ENCODE measurements around the gene HHIP.

HHIP gene

GRCh38 chr4:144621681-144622080, 24.3 kb upstream of the HHIP start:
- H3K9me3 ChIP-seq: no peaks in the 10 kb centered on the region
- no peaks in the 10 kb centered on the region for H3K36me3 ChIP-seq
- TF ChIP-seq CTCF (IDR thresholded peaks at IDR 0.05): no peak
- H3K27ac ChIP-seq: no peak overlapping the region
- no peaks in the 10 kb centered on the region for H3K4me1 ChIP-seq (ENCODE audit: control insufficient read depth in 1 of 2, insufficient read depth in 1 of 2, low read depth in 1 of 2, low read length in 1 of 2)
- H3K27me3 ChIP-seq: no peaks in the 10 kb centered on the region
- H3K4me3 ChIP-seq (ENCODE audit: low read depth in 1 of 2, low read length in 1 of 2): no peak overlapping the region

- no peaks in the 10 kb centered on the region for H3K9me3 ChIP-seq
- H3K36me3 ChIP-seq: no peaks in the 10 kb centered on the region
- H3K27me3 ChIP-seq: no peaks in the 10 kb centered on the region
- no peak overlapping the region for H3K4me3 ChIP-seq (ENCODE audit: low read depth in 1 of 2, low read length in 1 of 2)
- no peaks in the 10 kb centered on the region for H3K4me1 ChIP-seq (ENCODE audit: control insufficient read depth in 1 of 2, insufficient read depth in 1 of 2, low read depth in 1 of 2, low read length in 1 of 2)
- no peak for TF ChIP-seq CTCF (IDR thresholded peaks at IDR 0.05)
- H3K27ac ChIP-seq: no peak overlapping the region
Observed at GRCh38 chr4:144627663-144628076, 18.3 kb upstream of the HHIP start.

GRCh38 chr4:144633215-144633614, 12.7 kb upstream of the HHIP start:
- no peak for TF ChIP-seq CTCF (IDR thresholded peaks at IDR 0.05)
- no peak overlapping the region for H3K27ac ChIP-seq
- no peaks in the 10 kb centered on the region for H3K36me3 ChIP-seq
- no peaks in the 10 kb centered on the region for H3K9me3 ChIP-seq
- H3K4me3 ChIP-seq (ENCODE audit: low read depth in 1 of 2, low read length in 1 of 2): no peak overlapping the region
- no peaks in the 10 kb centered on the region for H3K27me3 ChIP-seq
- H3K4me1 ChIP-seq (ENCODE audit: control insufficient read depth in 1 of 2, insufficient read depth in 1 of 2, low read depth in 1 of 2, low read length in 1 of 2): no peaks in the 10 kb centered on the region

DNA sequence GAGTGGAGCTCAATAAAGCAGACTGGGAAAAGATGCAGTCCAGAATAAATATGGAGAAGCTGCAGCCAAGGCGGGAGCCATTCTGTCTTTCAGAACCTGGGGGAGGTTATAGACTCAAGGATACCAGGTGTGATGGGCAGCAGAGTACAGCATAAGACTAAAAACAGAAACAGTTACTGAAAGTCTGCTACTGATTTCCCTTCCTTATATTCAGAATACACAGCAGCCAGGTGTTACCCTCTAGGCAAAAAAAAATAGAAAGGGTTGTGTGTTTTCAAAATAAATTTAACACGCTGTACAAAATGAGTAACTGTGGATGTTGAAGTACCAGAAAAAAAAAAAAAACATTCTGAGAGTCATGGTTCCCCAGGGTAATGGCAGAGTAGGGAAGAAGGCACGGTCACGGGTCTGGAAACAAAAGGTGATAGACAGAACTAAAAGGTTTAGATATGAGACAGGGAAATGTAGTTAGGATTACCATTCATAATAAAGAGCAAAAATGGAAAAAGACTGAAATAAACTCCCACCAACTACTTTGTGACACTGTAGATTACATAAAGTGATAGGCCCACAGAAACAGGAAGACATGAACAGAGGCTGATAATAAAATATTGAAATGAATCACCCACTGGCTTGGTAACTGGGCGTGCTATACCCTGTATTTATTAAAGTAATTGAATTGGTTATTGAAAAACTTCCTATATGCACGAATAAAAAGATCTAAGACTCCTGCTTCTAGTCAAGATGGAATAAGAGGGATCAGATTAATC, 10.8 kb upstream of the HHIP start:
- no peaks in the 10 kb centered on the region for H3K9me3 ChIP-seq
- no peaks in the 10 kb centered on the region for H3K4me1 ChIP-seq (ENCODE audit: control insufficient read depth in 1 of 2, insufficient read depth in 1 of 2, low read depth in 1 of 2, low read length in 1 of 2)
- H3K36me3 ChIP-seq: no peaks in the 10 kb centered on the region
- TF ChIP-seq CTCF (IDR thresholded peaks at IDR 0.05): no peak
- H3K27me3 ChIP-seq: no peaks in the 10 kb centered on the region
- no peak overlapping the region for H3K4me3 ChIP-seq (ENCODE audit: low read depth in 1 of 2, low read length in 1 of 2)
- no peak overlapping the region for H3K27ac ChIP-seq

- no peaks in the 10 kb centered on the region for H3K4me1 ChIP-seq (ENCODE audit: control insufficient read depth in 1 of 2, insufficient read depth in 1 of 2, low read depth in 1 of 2, low read length in 1 of 2)
- no peaks in the 10 kb centered on the region for H3K36me3 ChIP-seq
- H3K27ac ChIP-seq: no peak overlapping the region
- peaks cover 63% of the 10 kb centered on the region for H3K27me3 ChIP-seq
- no peak for TF ChIP-seq CTCF (IDR thresholded peaks at IDR 0.05)
- no peak overlapping the region for H3K4me3 ChIP-seq (ENCODE audit: low read depth in 1 of 2, low read length in 1 of 2)
- H3K9me3 ChIP-seq: no peaks in the 10 kb centered on the region
Observed at GRCh38 chr4:144644368-144645101, 1.4 kb upstream of the HHIP start.
